Mesodermal cell (in vitro differentiated cells): ENCODE data around the gene TPPP.

Experiments used
- H3K27ac ChIP-seq: 2 replicates; pipeline ENCODE4 v1.7.0; 2013; ENCODE audit warnings: mild to moderate bottlenecking, low read depth, low read length, moderate library complexity; ENCODE audit not compliant: severe bottlenecking
- H3K36me3 ChIP-seq: 2 replicates; pipeline ENCODE4 v1.7.1; 2013; ENCODE audit warnings: mild to moderate bottlenecking, low read length, moderate library complexity; ENCODE audit not compliant: control insufficient read depth, insufficient read depth
- H3K4me1 ChIP-seq: one replicate; pipeline ENCODE4 v1.7.1; 2013; ENCODE audit warnings: mild to moderate bottlenecking, low read length; ENCODE audit not compliant: insufficient read depth, control insufficient read depth, poor library complexity, severe bottlenecking
- H3K4me3 ChIP-seq: 2 replicates; pipeline ENCODE4 v1.7.0; 2013; ENCODE audit warnings: low read length, control low read depth, mild to moderate bottlenecking; ENCODE audit not compliant: insufficient read depth, poor library complexity, severe bottlenecking; ENCODE audit errors: extremely low read depth
- H3K9me3 ChIP-seq: 2 replicates; pipeline ENCODE4 v1.7.1; 2013; ENCODE audit warnings: mild to moderate bottlenecking, low read length, moderate library complexity; ENCODE audit not compliant: control insufficient read depth
- WGBS, 2 experiments: methylation state at CpG; one replicate each; pipeline ENCODE4 v1.1.5; 2013; ENCODE audit warnings: missing lambda C conversion rate in 2 of 2; ENCODE audit not compliant: insufficient coverage in 2 of 2; 5-methylcytosine and 5-hydroxymethylcytosine counted together

Gene TPPP

DNA sequence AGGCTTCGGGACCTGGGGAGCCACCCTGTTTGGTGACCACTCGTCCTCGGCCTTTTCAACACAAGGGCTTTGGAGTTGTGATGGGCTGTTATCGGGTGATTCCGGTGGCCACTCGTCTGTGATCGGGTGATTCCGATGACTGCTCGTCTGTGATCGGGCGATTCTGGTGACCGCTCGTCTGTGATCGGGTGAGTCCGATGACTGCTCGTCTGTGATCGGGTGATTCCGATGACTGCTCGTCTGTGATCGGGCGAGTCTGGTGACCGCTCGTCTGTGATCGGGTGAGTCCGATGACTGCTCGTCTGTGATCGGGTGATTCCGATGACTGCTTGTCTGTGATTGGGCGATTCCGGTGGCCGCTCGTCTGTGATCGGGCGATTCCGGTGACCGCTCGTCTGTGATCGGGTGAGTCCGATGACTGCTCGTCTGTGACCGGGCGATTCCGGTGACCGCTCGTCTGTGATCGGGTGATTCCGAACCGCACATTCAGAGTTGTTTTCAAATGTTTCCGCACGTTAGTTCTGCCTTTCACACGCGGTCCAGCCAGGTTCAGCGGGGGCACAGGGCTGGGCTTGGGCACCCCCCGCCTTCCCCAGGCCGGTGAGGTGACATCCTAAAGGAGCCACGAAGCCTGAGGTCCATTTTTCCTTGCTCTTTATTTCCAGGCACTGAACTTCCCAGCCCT, 30.3 kb downstream of the TPPP start:
- H3K4me1 ChIP-seq: peaks cover 3% of the 10 kb centered on the region
- 96 to 97% methylated on average over 55 to 56 of the region's 56 CpGs for WGBS, 2 experiments
- no peak overlapping the region for H3K27ac ChIP-seq
- no peaks in the 10 kb centered on the region for H3K9me3 ChIP-seq
- peaks cover 81% of the 10 kb centered on the region for H3K36me3 ChIP-seq
- H3K4me3 ChIP-seq: no peak overlapping the region

DNA sequence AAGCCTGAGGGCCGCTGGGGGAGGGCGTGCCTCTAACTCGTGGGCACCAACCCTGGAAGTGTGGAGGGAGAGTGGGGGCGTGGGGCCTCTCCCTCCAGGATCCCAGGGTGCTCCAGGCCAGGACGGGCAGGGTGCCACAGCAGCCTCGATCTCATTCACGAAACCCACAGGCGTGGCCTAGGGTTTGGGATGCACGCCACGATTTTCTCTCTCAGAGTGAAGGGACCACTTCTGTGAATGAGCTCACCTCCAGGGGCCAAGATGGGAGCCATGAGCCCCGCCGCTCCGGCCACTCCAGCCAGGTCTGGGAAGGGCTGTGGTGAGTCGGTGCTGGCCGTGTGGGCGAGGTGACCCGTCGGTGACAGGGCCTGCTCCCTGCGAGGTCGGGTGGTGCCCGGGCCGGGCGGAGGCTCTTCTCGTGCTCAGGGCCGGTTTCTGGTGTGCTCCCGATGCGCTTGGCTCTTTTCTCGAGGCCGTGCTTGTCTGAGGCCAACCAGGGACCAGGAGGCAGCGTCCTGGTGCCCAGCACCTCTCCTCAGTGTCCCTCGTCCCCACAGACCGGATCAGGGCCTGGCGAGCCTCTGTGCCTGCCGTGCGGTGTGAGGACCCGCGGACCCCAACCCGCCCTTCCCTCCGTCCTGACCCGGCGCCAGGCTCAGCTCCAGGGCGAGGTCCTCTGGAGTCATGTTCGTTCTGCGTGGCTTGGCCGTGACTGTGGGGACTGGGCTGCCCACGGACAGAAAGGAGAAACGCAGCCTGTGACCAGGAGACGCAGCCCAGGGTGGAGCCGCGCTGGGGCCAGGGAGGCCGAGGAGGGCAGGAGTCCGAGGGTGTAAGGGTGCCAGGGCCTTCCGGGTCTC, 31.0 kb downstream of the TPPP start:
- no peak overlapping the region for H3K4me3 ChIP-seq
- H3K36me3 ChIP-seq: peaks cover 81% of the 10 kb centered on the region
- 97 to 98% methylated on average over 41 to 53 of the region's 53 CpGs for WGBS, 2 experiments
- H3K4me1 ChIP-seq: peaks cover 8% of the 10 kb centered on the region
- no peaks in the 10 kb centered on the region for H3K9me3 ChIP-seq
- no peak overlapping the region for H3K27ac ChIP-seq

DNA sequence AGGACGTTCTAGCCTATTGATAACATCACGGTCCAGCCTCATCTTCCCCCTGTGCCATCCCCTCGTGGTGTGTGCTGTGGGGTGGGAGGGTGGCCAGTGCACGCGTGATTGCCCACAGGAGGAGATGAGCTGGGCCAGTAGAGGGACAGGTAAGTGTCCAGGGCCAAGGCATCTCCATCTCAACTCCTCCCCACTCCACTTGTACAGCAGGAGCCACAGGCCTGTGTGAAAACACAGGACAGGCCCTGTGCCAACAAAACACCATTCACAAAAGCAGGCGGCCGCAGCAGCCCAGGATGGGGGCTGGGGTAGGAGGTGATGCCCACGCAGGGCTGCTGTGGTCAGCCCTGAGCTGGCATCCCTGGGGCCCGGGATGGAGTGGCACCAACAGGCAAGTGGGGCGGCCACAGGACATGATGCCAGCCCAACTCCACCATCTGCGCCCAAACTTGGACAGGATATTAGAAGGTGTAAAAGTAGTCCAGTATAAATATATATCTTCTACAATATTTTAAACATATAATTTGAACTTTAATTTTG, 32.6 kb downstream of the TPPP start:
- no peaks in the 10 kb centered on the region for H3K9me3 ChIP-seq
- WGBS, 2 experiments: 94 to 95% methylated on average over 4 to 5 of the region's 11 CpGs
- peaks cover 77% of the 10 kb centered on the region for H3K36me3 ChIP-seq

DNA sequence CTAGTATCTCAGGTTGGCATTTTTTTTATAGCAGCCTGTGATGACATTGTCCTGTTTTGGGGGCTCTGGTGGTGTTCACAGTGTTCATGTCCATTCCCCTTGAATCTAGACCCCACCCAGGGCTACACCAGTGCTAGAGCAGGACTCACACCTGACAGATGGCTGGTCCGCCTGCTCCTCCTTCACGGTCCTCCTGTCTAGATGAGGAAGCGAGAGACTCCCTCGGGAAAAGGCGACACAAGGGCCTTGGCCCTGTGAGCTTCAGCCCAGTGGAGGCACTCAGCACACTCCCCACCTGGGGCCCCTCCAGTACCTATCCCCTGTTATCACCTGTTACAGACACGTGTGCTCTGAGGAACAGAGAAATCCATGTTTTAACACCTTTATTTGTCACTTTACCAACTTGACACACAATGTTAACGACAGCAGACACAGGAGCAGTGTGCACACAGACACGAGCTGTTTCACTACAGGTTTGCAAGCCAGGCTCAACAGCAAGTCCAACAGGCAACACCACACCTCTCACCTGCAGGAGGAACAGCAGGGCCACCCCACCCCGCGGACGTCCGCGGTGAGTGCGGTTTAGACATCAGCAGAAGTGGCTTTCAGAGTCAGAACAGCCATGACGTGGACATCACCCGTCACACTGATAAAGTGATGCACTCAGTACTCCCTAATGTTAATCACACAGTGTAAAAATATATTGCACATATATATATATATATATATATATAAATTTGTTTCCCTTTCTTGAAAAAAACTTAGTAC, 33.5 kb downstream of the TPPP start:
- H3K36me3 ChIP-seq: peaks cover 74% of the 10 kb centered on the region
- WGBS, 2 experiments: 89 to 99% methylated on average over 9 to 14 of the region's 16 CpGs

More for the DNA sequence above, 32.6 kb downstream of the TPPP start:
- peaks cover 8% of the 10 kb centered on the region for H3K4me1 ChIP-seq
- H3K4me3 ChIP-seq: no peak overlapping the region
- no peak overlapping the region for H3K27ac ChIP-seq

DNA sequence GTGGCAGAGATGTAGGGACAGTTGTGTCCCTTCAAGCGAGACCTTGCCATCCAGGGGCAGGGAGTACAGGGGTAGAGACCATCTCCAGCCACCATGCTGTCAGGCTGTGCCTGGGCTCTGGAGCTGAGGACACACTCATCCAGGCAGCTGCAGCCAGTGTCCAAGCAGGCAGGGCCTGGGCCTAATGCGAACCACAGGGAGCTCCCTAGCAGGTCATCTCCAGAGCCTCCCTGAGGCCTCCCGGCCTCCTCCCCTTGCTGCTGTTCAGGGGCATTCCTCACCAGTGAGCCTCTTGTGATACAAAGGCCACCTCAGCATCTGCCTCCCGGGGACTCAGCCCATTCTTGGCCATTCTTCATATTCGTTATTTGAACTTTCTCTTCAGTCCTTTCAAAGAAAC, 35.0 kb downstream of the TPPP start:
- no peaks in the 10 kb centered on the region for H3K9me3 ChIP-seq
- H3K4me1 ChIP-seq: peaks cover 8% of the 10 kb centered on the region
- H3K36me3 ChIP-seq: peaks cover 73% of the 10 kb centered on the region
- WGBS, 2 experiments: 87 to 88% methylated on average over 3 to 5 of the region's 5 CpGs
- H3K27ac ChIP-seq: peak overlapping the region; percentile 82
- no peak overlapping the region for H3K4me3 ChIP-seq

More for the DNA sequence above, 33.5 kb downstream of the TPPP start:
- H3K4me1 ChIP-seq: peaks cover 8% of the 10 kb centered on the region
- H3K4me3 ChIP-seq: no peak overlapping the region
- no peaks in the 10 kb centered on the region for H3K9me3 ChIP-seq
- no peak overlapping the region for H3K27ac ChIP-seq

DNA sequence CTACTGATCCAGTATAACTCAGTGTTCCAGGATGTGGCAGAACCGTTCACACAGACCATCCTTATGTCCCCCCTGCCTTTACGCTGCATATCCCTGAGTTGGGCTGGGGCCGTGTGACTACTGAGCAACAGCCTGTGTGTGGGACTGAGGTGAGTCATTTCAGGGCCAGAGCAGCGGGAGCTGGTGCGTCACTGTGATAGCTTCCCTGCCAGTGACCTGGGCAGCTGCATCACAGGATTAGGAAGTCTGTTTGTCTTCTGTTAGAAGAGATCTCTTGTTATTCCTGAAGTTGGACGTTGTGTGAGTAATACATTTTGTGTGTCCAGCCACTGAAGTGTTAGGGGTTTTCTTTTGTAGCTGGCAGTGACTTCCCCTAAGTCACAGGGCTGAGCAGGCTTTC, 35.6 kb downstream of the TPPP start:
- peaks cover 76% of the 10 kb centered on the region for H3K36me3 ChIP-seq

DNA sequence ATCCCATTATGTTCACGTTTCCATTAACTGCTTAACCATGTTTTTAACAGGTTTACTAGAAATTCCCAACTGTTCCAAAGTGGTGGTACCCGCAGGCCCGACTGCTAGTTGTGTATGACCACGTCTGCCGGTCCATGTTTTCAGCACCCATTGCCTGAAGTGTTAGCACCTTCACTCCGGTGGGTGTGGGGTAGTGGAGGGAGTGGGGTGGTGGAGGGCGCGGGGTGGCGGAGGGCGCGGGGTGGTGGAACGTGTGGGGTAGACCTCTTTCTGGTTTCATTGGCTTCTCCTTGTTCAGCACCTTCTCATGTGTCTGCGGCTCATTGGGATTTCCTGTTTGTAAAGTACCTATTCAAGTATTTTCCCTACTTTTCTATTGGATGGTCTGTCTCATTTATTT, 37.7 kb downstream of the TPPP start:
- no peak overlapping the region for H3K27ac ChIP-seq
- 88 to 97% methylated on average over 6 to 7 of the region's 13 CpGs for WGBS, 2 experiments
- H3K9me3 ChIP-seq: no peaks in the 10 kb centered on the region
- no peak overlapping the region for H3K4me3 ChIP-seq
- peaks cover 68% of the 10 kb centered on the region for H3K36me3 ChIP-seq
- peaks cover 8% of the 10 kb centered on the region for H3K4me1 ChIP-seq

More for the DNA sequence above, 35.6 kb downstream of the TPPP start:
- no peaks in the 10 kb centered on the region for H3K9me3 ChIP-seq
- H3K4me1 ChIP-seq: peaks cover 8% of the 10 kb centered on the region
- peak overlapping the region; percentile 82 for H3K27ac ChIP-seq
- no peak overlapping the region for H3K4me3 ChIP-seq
- WGBS, 2 experiments: 85 to 87% methylated on average over 6 of the region's 6 CpGs

DNA sequence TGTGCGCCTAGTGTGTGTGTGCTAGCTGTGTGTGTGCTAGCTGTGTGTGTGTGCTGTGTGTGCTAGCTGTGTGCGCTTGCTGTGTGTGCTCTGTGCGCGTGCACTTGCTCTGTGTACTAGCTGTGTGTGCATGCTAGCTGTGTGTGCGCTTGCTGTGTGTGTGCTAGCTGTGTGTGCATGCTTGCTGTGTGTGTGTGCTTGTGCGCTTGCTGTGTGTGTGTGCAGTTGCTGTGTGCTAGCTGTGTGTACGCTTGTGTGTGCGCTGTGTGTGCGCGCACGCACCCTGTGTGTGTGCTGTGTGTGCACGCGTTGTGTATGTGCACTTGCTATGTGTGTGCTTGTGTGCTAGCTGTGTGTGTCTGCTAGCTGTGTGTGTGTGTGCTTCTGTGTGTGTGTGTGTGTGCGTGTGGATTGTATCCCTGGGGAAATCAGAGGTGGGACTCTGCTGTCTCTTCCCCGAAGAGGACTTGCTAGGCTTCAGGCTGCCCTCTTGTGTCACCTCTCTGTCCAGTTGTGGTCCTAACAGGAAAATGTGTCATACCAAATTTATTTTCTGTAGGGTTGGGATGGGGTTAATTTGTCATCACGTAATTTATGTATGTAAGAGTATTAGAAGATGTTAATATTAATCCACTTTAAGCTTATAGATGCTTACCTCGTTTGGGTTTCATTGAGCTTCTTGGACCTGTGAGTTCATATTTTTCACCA, 38.9 kb downstream of the TPPP start:
- Histone ChIP-seq H3K9me3 (no peaks in the 10 kb centered on the region), H3K36me3 (peaks cover 57% of the 10 kb centered on the region), H3K27ac (no peak overlapping the region), H3K4me3 (no peak overlapping the region), H3K4me1 (peaks cover 8% of the 10 kb centered on the region)
- WGBS, 2 experiments: 96% methylated on average over 10 to 16 of the region's 17 CpGs

DNA sequence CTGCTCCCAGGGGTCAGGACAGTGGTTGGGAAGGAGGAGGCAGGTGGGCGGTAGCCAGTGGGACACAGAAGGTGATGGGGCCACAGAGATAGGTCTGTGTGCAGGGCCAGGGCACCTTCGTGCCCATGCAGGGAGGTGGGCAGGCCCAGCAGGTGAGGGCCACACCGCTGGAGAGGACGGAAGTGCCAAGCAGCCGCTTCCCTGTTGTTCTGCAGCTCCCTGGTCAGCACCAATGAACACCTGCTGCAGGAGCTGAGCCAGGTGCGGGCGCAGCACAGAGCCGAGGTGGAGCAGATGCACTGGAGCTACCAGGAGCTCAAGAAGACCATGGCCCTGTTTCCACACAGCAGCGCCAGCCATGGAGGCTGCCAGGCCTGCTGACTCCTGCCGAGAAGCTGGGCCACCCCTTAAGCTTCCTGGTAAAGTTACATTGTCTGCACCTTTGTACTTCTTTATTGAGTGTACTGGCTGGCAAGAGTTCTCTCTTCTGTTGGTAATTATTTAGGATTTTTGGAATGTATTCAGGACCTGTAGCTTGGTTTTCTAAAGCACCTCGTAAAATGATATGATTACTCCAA, 40.3 kb downstream of the TPPP start:
- WGBS, 2 experiments: 95 to 97% methylated on average over 9 to 10 of the region's 11 CpGs
- H3K9me3 ChIP-seq: peaks cover 3% of the 10 kb centered on the region
- H3K27ac ChIP-seq: no peak overlapping the region
- H3K4me3 ChIP-seq: no peak overlapping the region
- peaks cover 5% of the 10 kb centered on the region for H3K4me1 ChIP-seq
- H3K36me3 ChIP-seq: peaks cover 51% of the 10 kb centered on the region
